Adrenal gland (tissue), 12 donors: Measurements from ENCODE around the gene NT5DC3. TPM values are rescaled to one million over a fixed set of nuclear protein-coding genes. Genes with fewer than 3 reads are reported as not detected.

Source experiments
- DNase-seq, 7 donors: peaks; one replicate each; pipeline ENCODE4 v3.0.0-alpha.2; 2019 to 2020
- H3K27ac ChIP-seq, 5 donors: fragments of 200-600 bp; sonication (generic) in 4 of 5; 1 replicate in 3 of 5; 2 replicates in 2 of 5; pipeline versions ENCODE4 v1.5.1 to v1.8.0; 2016 to 2020; ENCODE audit warnings: mild to moderate bottlenecking in 1 of 5
- H3K27me3 ChIP-seq: fragments of 200-600 bp; 2 replicates; pipeline ENCODE4 v1.8.0; 2021
- H3K36me3 ChIP-seq, 2 donors: fragments of 200-600 bp; replicated peaks in 1 of 2; 1 replicate in 1 of 2; 2 replicates in 1 of 2; pipeline versions ENCODE4 v1.5.1 to v1.8.0; 2018 to 2022
- H3K4me1 ChIP-seq, 2 donors: fragments of 200-600 bp; replicated peaks in 1 of 2; 1 replicate in 1 of 2; 2 replicates in 1 of 2; pipeline versions ENCODE4 v1.5.1 to v1.8.0; 2018 to 2021
- H3K4me3 ChIP-seq, 4 donors: fragments of 200-600 bp; sonication (generic) in 3 of 4; one replicate each; pipeline ENCODE4 v1.5.1; 2016 to 2018
- H3K9me3 ChIP-seq, 3 donors: fragments of 200-600 bp; sonication (generic) in 1 of 3; replicated peaks in 1 of 3; 1 replicate in 2 of 3; 2 replicates in 1 of 3; pipeline versions ENCODE4 v1.5.1 to v1.8.0; 2016 to 2021
- CTCF ChIP-seq, 6 experiments: fragments of 450-650 bp in 4 of 6; fragments of 200-600 bp in 2 of 6; sonication (generic) in 1 of 6; IDR thresholded peaks; 1 replicate in 5 of 6; 2 replicates in 1 of 6; pipeline versions ENCODE4 v1.5.1 to v1.8.0; 2016 to 2021; ENCODE audit warnings: antibody characterized with exemption in 6 of 6, mild to moderate bottlenecking in 2 of 6, moderate library complexity in 1 of 6
- POLR2A ChIP-seq, 2 donors: fragments of 450-650 bp; IDR thresholded peaks; one replicate each; pipeline ENCODE4 v1.6.1; 2017; ENCODE audit warnings: antibody characterized with exemption in 2 of 2, mild to moderate bottlenecking in 2 of 2, moderate library complexity in 1 of 2
- WGBS, 4 donors: extraction: QIAGEN DNeasy Blood & Tissue Kit in 2 of 4; methylation state at CpG; one replicate each; pipeline versions ENCODE4 v1.1.5 to v1.1.7; 2013 to 2017; 5-methylcytosine and 5-hydroxymethylcytosine counted together
- intact Hi-C, 2 donors: fragments of 100-400 bp; cut with DNase I; formaldehyde crosslinking; loops; one replicate each; pipeline versions ENCODE4 v1.14.1 to v1.15.0; 2022 to 2023
- polyA plus RNA-seq, 3 donors: library from polyadenylated mRNA; stranded (reverse); fragments of 200-250 nt in 2 of 3; fragments of 350-450 nt in 1 of 3; fragmentation: Illumina TruSeq in 1 of 3; extraction: RNeasy Lipid Tissue Mini Kit (QIAGEN cat#74804) in 1 of 3; gene quantifications; one replicate each; pipeline ENCODE4 v1.2.3, GENCODE V29; 2013 to 2014
- total RNA-seq, 9 donors: library from RNA; depleted of rRNA in 4 of 9; stranded (reverse); fragments of >200 nt in 4 of 9; fragments of 120-200 nt in 1 of 9; fragmentation: NEBNext Ultra II Directional in 1 of 9; extraction: Animal tissue kit (Norgen Biotek cat#: 25700) in 1 of 9; gene quantifications; one replicate each; pipeline versions ENCODE4 v1.1.0 to v1.2.4, GENCODE V29; 2013 to 2023
- donor health status: healthy with polysubstance abuse.
- donor health status: Bipolar disorder and iron deficiency.
- donor health status: DM: yes; HTN: yes; CAD: no.
- donor health status: DM: no; HTN: no; CAD: no.
- donor health status: DM: no; HTN: no; CAD: no.
- donor health status: DM: yes; HTN: yes; CAD: no.

The NT5DC3 gene
- total and polyA plus RNA-seq, 12 donors: 4.1 to 14.9 (median 7.2) TPM

- 88 to 95% (median 92%) methylated on average over 5 of the region's 5 CpGs for WGBS, 4 donors
- no peak overlapping the region for H3K27ac ChIP-seq
- H3K27me3 ChIP-seq: no peaks in the 10 kb centered on the region
- no peaks in the 10 kb centered on the region for H3K36me3 ChIP-seq
- no peak for DNase-seq
- intact Hi-C loops: no loop called here
- no peaks in the 10 kb centered on the region for H3K9me3 ChIP-seq
- no peaks in the 10 kb centered on the region for H3K4me1 ChIP-seq
- no peak overlapping the region for H3K4me3 ChIP-seq
- TF ChIP-seq CTCF (IDR thresholded peaks at IDR 0.05) (no peak), POLR2A (IDR thresholded peaks at IDR 0.05) (no peak)
These were observed 84.6 kb downstream of the NT5DC3 start for GRCh38 chr12:103756443-103756842.

- Histone ChIP-seq H3K9me3 (no peaks in the 10 kb centered on the region), H3K27ac (no peak overlapping the region), H3K4me3 (no peak overlapping the region), H3K27me3 (no peaks in the 10 kb centered on the region), H3K36me3 (no peaks in the 10 kb centered on the region), H3K4me1 (no peaks in the 10 kb centered on the region)
- DNase-seq: no peak
- intact Hi-C loops: no loop called here
- TF ChIP-seq POLR2A (IDR thresholded peaks at IDR 0.05): no peak
- no peak for TF ChIP-seq CTCF (IDR thresholded peaks at IDR 0.05)
- WGBS, 4 donors: 62 to 83% (median 65%) methylated on average over 3 of the region's 3 CpGs
These were observed 85.6 kb downstream of the NT5DC3 start for GRCh38 chr12:103755425-103755824.

- H3K36me3 ChIP-seq: no peaks in the 10 kb centered on the region
- no peaks in the 10 kb centered on the region for H3K27me3 ChIP-seq
- TF ChIP-seq CTCF (IDR thresholded peaks at IDR 0.05) (no peak), POLR2A (IDR thresholded peaks at IDR 0.05) (no peak)
- no peak for DNase-seq
- intact Hi-C loops: no loop called here
- 42 to 60% (median 52%) methylated on average over 2 of the region's 2 CpGs for WGBS, 4 donors
- H3K9me3 ChIP-seq: no peaks in the 10 kb centered on the region
- no peak overlapping the region for H3K4me3 ChIP-seq
- no peak overlapping the region for H3K27ac ChIP-seq
- H3K4me1 ChIP-seq: no peaks in the 10 kb centered on the region
These were observed 89.4 kb downstream of the NT5DC3 start for GRCh38 chr12:103751600-103751999.

- no peaks in the 10 kb centered on the region for H3K36me3 ChIP-seq
- H3K27me3 ChIP-seq: no peaks in the 10 kb centered on the region
- no peaks in the 10 kb centered on the region for H3K9me3 ChIP-seq
- no peaks in the 10 kb centered on the region for H3K4me1 ChIP-seq
- 74 to 100% (median 89%) methylated on average over 1 of the region's 1 CpG for WGBS, 4 donors
- TF ChIP-seq CTCF (IDR thresholded peaks at IDR 0.05) (no peak), POLR2A (IDR thresholded peaks at IDR 0.05) (no peak)
- H3K27ac ChIP-seq: no peak overlapping the region
- H3K4me3 ChIP-seq: no peak overlapping the region
- DNase-seq: no peak
- intact Hi-C loops: no loop called here
These were observed 89.9 kb downstream of the NT5DC3 start for GRCh38 chr12:103751171-103751570.
